GM21526 (cell line): Measurements from ENCODE around the gene APBA2.
"Not testable (repeated sequence)": the region's sequence is repeated elsewhere in the genome, so short reads cannot be mapped to it uniquely, and the experiment has no call there.

Source experiments
- ATAC-seq: cut with Tn5 transposase; IDR thresholded peaks from one replicate; pipeline ENCODE4 v1.9.1; 2021; ENCODE audit warnings: moderate library complexity; ENCODE audit not compliant: unreplicated experiment, low FRiP score

The APBA2 gene

DNA sequence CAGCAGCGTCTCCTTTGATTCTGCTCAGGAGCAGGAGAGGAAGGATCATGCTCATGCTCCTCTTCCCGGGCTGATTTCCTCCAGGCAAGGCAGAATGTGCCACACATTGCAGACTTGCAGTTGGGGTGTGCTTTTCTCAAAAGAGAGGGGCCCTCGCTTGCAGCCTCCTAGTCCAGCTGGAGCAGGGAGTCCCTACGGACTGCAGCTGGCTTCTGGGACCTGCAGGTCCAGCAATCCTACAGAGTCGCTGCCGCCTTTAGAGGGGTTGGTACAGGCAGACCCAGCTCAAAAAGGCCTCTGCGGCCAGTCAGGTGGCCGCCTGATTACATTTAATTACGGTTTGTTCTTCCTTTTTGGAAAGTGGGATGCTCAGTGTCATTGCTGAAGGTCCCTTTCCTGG lies 210.0 kb downstream of the APBA2 start:
- no peak for ATAC-seq

DNA sequence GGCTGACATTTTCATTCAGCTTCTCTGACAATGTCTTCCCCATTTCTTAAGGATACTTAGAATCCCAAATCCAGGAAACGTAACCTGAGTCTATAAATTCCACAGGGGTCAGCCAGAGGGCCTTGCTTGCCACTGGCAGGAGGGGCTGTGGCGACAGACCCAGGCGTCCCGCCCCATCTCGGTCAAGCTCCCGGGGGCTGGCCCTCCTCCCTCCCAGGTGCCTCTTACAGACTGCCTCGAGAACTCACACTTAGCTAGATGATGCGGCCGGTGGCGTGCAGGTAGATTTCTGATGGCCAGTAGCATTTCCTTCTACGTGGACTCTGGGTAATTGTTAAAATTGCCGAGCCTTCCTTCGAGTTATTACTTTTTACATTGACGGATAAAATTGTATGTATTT lies 211.4 kb downstream of the APBA2 start:
- ATAC-seq: no peak

DNA sequence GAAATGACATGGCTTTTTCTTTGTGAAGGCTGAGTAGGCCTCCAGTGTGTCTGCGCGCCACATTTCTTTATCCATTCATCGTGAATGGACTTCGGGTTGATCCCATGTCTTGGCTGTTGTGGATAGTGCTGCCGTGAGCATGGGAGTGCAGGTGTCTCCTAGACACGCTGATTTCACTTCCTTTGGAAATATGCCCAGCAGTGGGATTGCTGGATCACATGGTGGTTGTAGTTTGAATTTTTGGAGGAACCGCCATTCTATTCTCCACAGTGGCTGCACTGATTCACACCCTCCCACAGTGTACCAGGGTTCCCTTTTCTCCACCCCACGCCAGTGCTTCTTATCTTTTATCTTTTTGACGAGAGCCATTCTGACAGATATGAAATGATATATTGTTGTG lies 212.2 kb downstream of the APBA2 start:
- ATAC-seq: no peak

DNA sequence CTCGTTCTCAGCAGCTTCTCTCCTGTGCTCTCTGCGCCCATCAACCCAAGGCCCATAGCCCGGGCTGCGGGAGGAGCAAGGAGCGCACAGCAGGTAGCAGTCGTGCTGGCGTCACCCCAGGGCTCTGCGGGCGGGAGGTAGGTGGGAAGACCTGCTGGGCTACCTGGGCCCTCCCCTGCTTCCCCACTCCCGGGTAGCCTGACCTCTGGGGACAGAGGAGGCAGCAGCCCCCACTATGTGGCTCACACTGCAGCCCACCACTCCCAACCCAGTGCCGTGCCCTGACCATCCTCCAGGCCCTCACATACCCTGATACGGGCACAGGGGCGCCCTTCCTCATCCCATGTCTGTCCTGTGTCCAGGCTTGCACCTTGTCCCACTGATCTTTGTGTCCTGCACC lies 212.9 kb downstream of the APBA2 start:
- ATAC-seq: no peak

DNA sequence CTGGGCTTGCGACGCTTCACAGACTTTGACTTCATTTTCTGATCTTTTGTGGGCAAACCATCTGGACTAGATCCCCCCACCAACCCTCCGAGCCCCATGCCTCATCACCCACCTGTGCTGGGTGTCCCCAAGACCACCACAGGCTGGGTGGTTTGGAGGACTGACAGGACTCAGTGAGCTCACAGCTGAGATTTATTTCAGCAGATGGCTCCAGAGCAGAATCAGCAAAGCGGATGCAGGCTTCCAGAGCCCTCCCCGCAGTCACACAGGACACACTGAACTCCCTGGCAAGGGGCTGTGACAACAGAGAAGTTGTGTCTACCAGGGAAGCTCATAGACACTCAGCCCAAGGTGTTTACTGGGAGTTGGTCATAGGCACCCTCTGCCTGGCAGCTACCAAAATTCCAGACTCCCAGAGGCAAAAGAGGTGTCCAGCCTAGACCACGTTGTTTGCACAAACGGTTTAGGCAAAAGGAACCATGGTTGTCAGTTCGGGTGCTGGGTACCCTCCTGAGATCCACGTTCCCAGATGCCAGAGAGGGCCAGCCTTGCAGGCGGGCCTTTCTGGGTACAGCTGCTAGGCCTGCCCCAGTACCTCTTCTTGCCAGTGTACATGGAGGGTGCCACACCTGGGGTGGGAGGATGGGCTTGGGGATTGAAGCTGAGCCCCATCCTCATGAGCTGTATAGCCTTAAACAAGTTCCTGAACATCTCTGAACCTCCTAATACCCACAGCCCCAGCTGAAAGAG lies 213.5 kb downstream of the APBA2 start:
- ATAC-seq: no peak

DNA sequence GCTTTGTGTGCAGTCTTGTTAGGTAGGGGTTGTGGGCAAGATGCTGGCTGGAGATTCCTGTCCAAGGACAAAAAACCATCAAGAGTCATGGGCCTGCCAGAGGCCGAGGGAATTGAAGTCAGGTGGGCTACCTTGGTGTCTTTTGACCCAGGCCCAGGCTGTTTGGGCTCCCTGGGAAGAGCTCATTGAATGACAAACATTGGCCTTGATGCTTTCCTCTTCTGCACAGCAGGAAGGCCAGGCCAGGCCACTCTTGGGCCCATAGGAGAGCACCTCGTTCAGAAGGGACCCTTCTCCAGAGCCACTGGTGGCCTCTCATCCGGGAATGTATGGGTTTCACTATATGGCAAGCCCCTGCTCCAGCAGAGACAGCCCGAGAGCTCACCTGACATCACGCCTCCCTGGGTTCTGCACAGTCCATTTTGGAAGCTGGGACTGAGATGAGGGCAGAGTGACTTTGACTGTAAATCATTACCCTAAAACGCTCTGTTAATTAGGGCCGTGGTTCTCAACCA lies 214.8 kb downstream of the APBA2 start:
- ATAC-seq: no peak

DNA sequence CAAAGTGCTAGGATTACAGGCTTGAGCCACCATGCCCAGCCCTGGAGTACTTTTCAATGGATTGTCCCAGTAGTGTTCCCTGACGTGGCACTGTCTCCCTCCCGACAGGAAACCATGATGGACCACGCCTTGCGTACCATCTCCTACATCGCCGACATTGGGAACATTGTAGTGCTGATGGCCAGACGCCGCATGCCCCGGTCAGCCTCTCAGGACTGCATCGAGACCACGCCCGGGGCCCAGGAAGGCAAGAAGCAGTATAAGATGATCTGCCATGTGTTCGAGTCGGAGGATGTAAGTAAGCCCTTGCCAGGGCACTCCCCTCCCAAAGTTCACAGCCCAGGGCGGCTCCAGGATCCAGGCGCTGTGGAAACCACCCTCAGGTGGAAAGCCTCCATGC lies 215.7 kb downstream of the APBA2 start:
- ATAC-seq: no peak

DNA sequence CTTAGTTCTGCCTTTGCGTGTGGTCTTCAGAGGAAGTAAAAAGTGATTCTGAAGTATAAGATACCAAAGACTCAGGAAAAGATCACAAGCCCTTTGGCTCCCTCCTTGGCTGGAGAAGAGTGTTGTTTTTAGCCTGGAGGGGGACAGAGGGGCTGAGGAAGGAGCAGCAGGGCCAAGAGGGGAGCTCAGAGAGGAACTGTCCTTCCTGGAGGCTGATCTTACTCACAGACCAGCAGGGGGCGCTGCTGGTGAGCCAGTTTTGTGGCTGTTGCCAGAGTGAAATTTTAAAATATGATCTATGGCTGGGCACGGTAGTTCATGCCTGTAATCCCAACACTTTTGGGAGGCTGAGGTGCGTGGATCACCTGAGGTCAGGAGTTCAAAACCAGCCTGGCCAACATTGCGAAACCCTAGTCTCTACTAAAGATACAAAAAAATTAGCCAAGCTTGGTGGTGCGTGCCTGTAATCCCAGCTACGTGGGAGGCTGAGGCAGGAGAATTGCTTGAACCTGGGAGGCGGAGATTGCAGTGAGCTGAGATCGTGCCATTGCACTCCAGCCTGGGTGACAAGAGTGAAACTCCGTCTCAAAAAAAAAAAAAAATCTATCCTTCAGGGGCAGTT lies 216.5 kb downstream of the APBA2 start:
- not testable (repeated sequence) for ATAC-seq

DNA sequence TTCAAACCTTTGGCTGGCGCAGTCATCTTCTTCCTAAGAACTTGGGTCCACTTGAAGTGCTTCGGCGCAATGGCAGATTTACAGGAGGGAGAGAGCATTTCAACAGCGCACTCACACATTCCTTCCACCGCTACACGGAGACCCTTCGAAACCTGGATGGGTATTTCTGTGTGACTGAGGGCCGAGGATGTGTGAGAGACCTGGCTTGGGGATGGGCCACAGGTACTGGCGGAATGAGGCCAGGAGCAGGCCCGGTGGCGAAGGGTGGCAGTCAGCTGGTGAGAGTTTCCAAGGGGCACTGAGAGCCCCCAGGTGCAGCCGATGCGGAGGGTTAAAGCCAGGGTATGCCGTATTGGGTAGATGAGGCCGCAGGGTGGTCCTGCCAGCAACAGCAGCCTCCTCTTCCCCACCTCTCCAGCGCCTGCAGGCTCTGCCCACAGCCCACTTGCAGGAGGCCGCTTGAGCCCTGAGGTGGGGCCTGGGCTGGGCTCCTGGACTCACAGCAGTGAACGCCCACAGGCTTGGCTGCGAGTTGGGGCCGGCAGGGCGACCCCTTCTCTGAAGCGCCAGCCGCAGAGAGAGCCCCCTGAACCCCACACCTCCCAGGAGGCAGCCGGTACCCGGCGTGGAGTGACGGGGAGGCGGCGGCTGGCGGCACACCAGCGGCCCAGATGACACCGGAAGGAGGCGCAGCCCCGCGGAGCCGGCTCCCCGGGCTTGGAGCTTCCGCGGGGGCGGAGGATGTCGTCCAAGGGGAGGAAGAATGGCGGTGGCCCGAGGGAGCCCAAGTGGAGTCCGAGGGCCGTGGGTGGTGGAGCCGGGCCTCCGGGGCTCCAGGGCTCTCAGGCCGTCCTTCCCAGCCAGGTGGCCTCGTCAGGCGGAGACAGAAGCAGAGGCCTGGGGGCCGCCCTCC lies 217.4 kb downstream of the APBA2 start:
- ATAC-seq: no peak

DNA sequence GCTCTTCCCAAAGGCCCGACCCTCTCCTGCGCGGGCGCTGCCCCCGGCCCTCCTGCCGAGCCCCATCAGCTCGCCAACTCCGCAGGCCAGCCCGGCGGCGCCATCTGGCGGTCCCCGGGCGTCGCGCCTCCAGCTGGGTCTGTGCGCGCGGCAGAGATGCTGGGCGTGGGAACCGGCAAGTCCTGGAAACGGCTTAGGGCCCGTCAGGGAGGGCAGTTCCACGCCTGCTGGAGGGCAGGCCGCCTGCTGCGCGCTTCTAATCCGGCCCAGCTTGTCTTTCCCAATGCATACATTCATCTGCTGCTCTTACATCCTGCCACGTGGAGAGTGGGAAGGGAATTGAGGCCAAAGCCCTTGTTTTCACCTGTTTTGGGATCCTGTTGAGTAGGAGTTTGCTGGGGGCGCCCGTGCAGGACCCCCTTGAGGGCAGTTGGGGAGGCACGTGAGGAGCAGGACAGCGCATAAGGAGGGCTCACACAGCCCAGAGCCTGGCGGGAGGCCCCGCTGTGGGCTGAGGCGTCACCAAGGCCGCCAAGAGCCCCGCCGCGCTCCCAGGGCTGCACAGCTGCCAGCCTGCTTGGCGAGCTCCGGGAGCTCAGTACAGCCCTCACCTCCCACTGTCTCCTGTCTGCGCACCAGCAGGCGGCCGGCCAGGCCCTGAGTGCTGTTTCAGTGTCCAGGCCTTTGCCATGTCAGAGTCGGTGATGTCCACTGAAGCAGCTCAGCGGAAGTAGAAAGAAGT lies 218.2 kb downstream of the APBA2 start:
- no peak for ATAC-seq

DNA sequence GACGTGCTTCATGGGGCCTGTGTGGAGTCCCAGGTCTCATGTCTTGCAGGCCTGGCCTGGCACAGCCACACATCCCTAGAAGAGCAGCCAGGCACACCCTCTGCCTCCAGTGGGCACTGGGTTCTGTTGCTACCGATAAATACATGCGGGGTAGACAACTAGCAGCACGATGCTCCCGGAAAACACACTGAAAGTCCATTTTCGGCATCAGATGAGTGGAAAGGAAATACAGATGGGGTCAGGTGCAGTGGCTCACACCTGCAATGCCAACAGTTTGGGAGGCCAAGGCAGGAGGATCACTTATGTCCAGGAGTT lies 218.7 kb downstream of the APBA2 start:
- no peak for ATAC-seq

DNA sequence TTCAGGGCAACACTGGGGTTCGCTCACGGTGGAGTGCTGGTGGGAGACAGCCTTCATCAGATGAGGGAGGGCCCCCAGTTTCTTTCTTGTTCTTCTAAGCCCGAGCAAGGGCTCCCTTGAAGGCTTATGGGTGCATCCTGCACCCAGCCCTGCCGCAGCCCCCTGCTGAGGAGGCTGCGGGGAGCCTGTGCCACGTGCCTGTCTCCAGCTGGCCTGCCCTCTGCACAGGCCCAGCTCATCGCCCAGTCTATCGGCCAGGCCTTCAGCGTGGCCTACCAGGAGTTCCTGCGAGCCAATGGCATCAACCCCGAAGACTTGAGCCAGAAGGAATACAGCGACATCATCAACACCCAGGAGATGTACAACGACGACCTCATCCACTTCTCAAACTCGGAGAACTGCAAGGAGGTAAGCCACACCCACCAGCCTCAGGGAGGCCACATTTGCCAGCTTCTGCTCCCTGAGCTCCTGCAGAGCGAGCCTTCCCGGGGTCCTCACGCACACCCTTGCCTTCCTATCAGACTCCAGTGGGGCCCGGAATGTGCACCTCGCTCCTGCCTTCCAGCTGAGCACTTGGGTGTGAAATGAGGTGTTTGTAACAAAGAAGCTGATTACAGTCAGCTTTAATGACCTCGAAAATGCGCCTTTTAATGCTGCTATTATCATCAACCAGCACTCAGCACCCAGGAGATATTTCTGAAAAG lies 219.5 kb downstream of the APBA2 start:
- ATAC-seq: no peak

DNA sequence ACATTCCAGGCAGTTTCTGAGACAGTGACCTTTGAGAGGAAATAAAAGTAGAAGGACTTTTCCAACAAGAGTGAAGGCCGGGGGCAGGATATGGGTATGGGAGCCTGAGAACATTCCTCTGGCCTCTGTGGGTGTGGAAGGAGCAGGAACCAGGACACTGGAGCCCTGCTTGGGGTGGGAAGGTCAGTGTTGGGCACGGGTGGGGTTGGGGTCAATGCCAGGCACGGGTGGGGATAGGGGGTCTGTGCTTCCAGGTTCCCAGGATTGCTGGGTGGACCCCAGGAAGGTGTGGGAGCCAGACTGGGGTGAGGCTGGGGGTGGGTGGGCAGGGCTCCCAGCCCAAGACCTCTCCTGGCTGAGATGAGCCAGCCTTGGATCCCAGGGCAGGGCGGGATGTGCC lies 220.3 kb downstream of the APBA2 start:
- ATAC-seq: no peak

DNA sequence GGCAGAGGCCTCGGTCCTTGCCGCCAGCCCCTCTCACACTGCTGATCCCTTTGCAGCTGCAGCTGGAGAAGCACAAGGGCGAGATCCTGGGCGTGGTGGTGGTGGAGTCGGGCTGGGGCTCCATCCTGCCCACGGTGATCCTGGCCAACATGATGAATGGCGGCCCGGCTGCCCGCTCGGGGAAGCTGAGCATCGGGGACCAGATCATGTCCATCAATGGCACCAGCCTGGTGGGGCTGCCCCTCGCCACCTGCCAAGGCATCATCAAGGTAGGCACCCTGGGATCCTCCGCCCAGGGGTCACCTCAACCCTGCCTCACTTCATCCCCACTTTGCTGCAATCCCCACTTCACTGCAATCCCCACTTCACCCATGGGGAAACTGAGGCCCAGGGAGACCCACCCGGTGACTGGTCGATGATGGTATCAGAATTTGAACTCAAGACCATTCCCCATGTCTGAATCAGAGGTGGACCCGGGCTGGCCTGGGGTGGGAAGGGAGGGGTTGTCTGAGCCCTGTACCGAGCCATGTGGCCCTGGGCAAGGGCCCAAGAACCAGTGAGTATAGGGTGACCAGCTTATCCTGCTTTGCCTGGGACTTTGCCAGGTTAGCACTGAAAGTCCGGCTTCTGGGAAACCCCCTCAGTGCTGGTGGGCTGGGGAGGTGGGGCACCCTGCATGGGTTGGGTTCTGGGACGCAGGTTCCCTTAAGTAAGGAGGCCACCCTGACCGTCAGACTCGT lies 220.9 kb downstream of the APBA2 start:
- ATAC-seq: no peak

DNA sequence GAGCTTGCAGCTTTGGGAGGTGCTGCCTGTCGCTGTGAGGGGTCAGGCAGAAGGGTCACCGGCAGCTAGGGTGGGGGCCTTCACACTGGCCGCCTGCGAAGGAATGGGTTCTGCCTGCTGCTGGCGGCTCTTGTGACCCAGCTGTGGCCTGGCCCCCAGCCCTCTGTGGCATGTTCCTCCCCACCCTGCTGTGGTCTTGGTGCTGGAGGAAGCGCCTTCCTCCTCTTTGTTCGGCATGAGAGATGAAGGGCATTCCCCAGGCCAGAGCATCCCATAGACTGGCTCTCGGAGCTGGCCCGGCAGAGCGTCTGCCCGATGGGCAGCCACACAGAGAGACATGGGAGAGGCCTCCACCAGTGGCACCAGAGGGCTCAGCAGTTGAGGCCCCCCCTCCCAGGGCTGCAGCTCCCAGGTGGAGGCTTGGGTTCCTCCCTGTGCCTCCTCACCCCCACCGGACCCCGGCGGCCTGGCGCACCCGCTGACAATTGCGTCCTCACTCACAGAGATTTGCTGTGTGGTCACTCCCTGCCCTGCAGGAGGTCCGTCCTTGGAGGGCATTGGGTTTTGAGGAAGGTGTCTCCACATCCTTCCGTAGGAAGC lies 221.6 kb downstream of the APBA2 start:
- no peak for ATAC-seq

DNA sequence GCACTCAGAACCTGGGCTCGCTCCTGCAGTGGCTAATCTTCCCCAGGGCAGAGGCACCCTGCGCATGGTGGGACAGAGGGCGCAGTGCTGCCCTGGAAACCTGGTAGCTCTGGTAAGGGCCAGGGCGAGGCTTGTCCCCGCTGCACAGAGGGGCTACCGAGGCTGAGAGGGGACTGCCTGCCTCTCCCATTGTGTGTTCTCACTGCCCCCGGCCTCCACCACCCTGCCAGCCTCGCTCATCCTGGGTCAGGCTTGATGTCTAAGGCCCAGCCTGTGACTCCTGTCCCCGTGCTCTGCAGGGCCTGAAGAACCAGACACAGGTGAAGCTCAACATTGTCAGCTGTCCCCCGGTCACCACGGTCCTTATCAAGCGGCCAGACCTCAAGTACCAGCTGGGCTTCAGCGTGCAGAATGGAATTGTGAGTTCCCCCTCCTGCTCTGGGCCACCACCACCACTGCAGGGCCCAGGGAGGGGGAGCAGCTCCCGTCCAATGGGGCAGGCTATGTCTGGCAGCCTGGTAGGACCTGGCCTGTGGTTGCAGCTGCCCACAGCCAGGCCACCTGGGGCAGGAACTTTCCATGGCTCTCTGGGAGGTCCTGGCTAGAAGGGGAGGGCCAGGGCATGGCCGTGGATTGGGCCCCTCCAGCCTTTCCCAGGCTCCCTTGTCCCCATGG lies 222.3 kb downstream of the APBA2 start:
- ATAC-seq: no peak

DNA sequence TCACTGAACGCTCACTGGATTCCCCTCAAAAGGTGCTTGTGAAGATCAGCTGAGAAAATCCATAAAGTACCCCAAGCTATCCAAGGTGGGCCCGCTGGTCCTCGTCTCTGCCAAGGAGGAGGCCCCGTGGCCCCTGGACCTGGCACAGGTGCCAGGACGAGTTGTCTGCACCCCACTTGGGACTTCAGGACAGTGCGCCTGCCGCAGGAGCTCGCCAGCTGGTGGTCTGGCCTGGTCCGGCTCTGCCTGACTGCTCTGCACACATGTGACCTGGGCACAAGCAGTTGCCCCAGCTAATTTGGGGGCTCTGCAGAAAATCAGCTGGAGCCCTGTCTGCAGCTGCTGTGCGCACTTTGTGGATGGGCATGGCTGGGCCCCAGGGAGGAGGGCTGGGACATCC lies 224.0 kb downstream of the APBA2 start:
- ATAC-seq: no peak

DNA sequence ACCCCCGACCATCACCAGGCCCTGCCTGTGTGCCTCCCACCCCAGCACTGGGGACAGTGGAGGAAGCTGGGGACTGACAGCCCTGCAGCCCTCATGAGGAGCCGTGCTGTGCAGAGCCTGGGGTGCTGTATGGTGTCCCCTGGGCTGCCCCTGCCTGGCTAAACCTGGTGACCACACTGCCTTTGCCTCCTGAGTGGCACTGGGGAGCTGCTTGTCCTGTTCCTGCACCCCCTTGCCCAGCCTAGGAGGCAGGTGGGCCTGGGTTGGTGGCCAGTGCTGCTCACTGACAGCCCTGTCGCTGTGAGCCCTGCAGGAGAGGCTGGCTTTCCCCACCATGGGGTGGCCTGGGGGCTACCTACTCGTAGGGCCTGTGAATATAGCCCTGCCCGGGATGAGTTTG lies 224.4 kb downstream of the APBA2 start:
- no peak for ATAC-seq

DNA sequence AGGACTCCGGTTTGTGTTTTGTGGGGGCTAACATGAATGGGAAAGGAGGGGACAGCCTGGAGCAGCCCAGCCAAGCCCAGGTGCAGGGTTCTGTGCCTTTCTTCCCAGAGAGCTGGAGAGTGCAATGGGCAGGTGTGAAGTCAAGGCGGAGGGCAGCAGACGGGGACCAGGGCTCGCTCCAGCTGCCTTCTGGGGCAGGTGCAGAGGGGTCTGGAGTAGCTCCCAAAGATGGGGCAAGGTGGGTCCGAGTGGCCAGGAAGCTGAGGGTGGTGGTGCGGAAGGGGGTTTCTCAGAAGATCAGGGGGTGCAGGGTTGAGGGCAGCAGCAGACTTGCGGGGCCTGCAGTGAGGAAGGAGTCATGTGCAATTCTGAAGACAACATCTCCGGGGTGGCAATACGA lies 225.0 kb downstream of the APBA2 start:
- no peak for ATAC-seq
